Activated CD4-positive, alpha-beta T cell treated with anti-CD3 and anti-CD28 coated beads, Interleukin-2, amount 50 U/mL, for 1 hour (primary cell): ENCODE data around the gene RSAD1.
A peak's percentile ranks its signal among the peaks of the same experiment; 100 is the strongest.

ENCODE experiments used
- DNase-seq: peaks from one replicate; pipeline ENCODE4 v3.0.0-alpha.2; 2020

The RSAD1 gene

GRCh38 chr17:50478391-50479381, at the start of gene RSAD1:
TSS of gene RSAD1 (plus strand) at chr17:50478860. CDS start at chr17:50478885, 25 bp downstream.
- DNase-seq, result peak; percentile 80

- DNase-seq, result no peak
Observed at GRCh38 chr17:50429793-50430192, 48.9 kb upstream of the RSAD1 start.

- DNase-seq, result no peak
Observed at GRCh38 chr17:50430821-50431618, 47.6 kb upstream of the RSAD1 start.

- no peak for DNase-seq
Observed at GRCh38 chr17:50432125-50432762, 46.4 kb upstream of the RSAD1 start.

- no peak for DNase-seq
Observed at GRCh38 chr17:50437409-50437808, 41.3 kb upstream of the RSAD1 start.

- DNase-seq, result no peak
Observed at GRCh38 chr17:50439008-50439407, 39.7 kb upstream of the RSAD1 start.

GRCh38 chr17:50440172-50440837, 38.4 kb upstream of the RSAD1 start:
- DNase-seq, result no peak

- DNase-seq, result no peak
Observed at GRCh38 chr17:50440838-50441829, 37.5 kb upstream of the RSAD1 start.

- DNase-seq, result no peak
Observed at GRCh38 chr17:50443505-50443974, 35.1 kb upstream of the RSAD1 start.

- no peak for DNase-seq
Observed at GRCh38 chr17:50444841-50445715, 33.6 kb upstream of the RSAD1 start.

GRCh38 chr17:50445730-50446325, 32.8 kb upstream of the RSAD1 start:
- DNase-seq, result no peak

GRCh38 chr17:50447870-50448595, 30.6 kb upstream of the RSAD1 start:
- DNase-seq, result no peak

GRCh38 chr17:50448643-50449042, 30.0 kb upstream of the RSAD1 start:
- DNase-seq, result no peak

- no peak for DNase-seq
Observed at GRCh38 chr17:50451943-50452629, 26.6 kb upstream of the RSAD1 start.

- DNase-seq, result no peak
Observed at GRCh38 chr17:50452630-50453300, 25.9 kb upstream of the RSAD1 start.

GRCh38 chr17:50453901-50454300, 24.8 kb upstream of the RSAD1 start:
- no peak for DNase-seq

- DNase-seq, result no peak
Observed at GRCh38 chr17:50457621-50458020, 21.0 kb upstream of the RSAD1 start.

- DNase-seq, result no peak
Observed at GRCh38 chr17:50458270-50458669, 20.4 kb upstream of the RSAD1 start.
